Neutrophil (primary cell): ENCODE data around the gene TRPC5OS.

Experiments
- H3K27ac ChIP-seq: fragments of 200-600 bp; sonication (generic); 2 replicates; pipeline ENCODE4 v1.5.1; 2016; ENCODE audit warnings: mild to moderate bottlenecking, moderate library complexity
- H3K27me3 ChIP-seq: fragments of 200-600 bp; sonication (generic); 2 replicates; pipeline ENCODE4 v1.6.0; 2016; ENCODE audit warnings: mild to moderate bottlenecking
- H3K36me3 ChIP-seq: fragments of 200-600 bp; sonication (generic); 2 replicates; pipeline ENCODE4 v1.5.1; 2017
- H3K4me1 ChIP-seq, 2 experiments: fragments of 200-600 bp in 1 of 2; sonication (generic) in 1 of 2; 1 replicate in 1 of 2; 2 replicates in 1 of 2; pipeline versions ENCODE4 v1.5.1 to v1.6.1; 2013 to 2016; ENCODE audit warnings: low read depth in 1 of 2, low read length in 1 of 2, mild to moderate bottlenecking in 1 of 2, moderate library complexity in 1 of 2; ENCODE audit not compliant: control insufficient read depth in 1 of 2, insufficient read depth in 1 of 2
- H3K4me3 ChIP-seq, 2 experiments: fragments of 200-600 bp in 1 of 2; sonication (generic) in 1 of 2; 1 replicate in 1 of 2; 2 replicates in 1 of 2; pipeline ENCODE4 v1.5.1; 2013 to 2016; ENCODE audit warnings: low read depth in 1 of 2, low read length in 1 of 2, mild to moderate bottlenecking in 1 of 2, moderate library complexity in 1 of 2
- H3K9me3 ChIP-seq: fragments of 200-600 bp; sonication (generic); 2 replicates; pipeline ENCODE4 v1.5.1; 2016
- TF ChIP-seq, protein P1 (sequence below): fragments of 200-600 bp; sonication (generic); IDR thresholded peaks from 2 replicates; pipeline ENCODE4 v1.5.1; 2016; ENCODE audit warnings: antibody characterized with exemption

The TRPC5OS gene

DNA sequence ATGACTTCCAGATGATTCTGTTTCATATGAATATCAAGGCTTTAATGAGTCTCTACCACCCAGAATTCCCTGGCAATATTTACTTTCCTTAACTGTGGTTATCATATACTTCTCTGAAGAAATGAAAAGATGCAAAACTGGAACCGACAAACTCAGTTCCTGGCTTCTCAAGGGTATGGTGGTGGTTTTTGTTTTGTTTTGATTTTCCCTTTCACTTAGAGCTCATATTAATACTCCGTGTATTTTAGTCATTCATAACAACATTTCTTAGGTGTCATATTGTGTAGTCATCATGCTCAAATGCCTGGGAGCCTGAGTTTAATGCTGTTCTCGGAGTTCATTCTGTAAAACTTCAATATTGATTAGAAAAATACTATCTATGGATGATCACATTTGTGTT is 665 bp downstream of the TRPC5OS start:
- H3K4me1 ChIP-seq: no peaks in the 10 kb centered on the region
- no peaks in the 10 kb centered on the region for H3K9me3 ChIP-seq
- TF ChIP-seq, protein P1, sequence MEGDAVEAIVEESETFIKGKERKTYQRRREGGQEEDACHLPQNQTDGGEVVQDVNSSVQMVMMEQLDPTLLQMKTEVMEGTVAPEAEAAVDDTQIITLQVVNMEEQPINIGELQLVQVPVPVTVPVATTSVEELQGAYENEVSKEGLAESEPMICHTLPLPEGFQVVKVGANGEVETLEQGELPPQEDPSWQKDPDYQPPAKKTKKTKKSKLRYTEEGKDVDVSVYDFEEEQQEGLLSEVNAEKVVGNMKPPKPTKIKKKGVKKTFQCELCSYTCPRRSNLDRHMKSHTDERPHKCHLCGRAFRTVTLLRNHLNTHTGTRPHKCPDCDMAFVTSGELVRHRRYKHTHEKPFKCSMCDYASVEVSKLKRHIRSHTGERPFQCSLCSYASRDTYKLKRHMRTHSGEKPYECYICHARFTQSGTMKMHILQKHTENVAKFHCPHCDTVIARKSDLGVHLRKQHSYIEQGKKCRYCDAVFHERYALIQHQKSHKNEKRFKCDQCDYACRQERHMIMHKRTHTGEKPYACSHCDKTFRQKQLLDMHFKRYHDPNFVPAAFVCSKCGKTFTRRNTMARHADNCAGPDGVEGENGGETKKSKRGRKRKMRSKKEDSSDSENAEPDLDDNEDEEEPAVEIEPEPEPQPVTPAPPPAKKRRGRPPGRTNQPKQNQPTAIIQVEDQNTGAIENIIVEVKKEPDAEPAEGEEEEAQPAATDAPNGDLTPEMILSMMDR: no peak
- H3K27me3 ChIP-seq: no peaks in the 10 kb centered on the region
- H3K4me3 ChIP-seq: no peak overlapping the region
- no peaks in the 10 kb centered on the region for H3K36me3 ChIP-seq
- H3K27ac ChIP-seq: no peak overlapping the region

DNA sequence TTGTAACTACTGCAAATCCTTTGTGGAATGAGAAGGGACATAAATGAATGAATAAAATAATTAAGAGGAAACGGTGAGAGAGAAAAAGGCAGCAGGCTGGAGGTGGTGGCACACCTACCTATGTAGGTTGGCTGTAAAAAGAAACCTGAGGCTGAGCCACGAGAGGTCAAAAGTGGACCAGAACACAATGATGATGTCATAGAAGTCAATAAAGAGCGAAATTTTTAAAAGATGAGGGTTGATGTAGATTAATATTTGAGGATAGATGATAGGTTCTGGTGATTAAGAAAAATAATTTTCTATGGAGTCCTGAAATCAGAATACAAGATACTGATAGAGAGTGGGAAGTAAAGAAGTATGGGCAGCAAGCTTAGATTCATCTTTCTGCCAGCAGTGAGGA is 1.7 kb downstream of the TRPC5OS start:
- no peak overlapping the region for H3K4me3 ChIP-seq
- no peaks in the 10 kb centered on the region for H3K9me3 ChIP-seq
- no peaks in the 10 kb centered on the region for H3K4me1 ChIP-seq
- H3K36me3 ChIP-seq: no peaks in the 10 kb centered on the region
- TF ChIP-seq, protein P1: no peak
- H3K27me3 ChIP-seq: no peaks in the 10 kb centered on the region
- H3K27ac ChIP-seq: no peak overlapping the region

DNA sequence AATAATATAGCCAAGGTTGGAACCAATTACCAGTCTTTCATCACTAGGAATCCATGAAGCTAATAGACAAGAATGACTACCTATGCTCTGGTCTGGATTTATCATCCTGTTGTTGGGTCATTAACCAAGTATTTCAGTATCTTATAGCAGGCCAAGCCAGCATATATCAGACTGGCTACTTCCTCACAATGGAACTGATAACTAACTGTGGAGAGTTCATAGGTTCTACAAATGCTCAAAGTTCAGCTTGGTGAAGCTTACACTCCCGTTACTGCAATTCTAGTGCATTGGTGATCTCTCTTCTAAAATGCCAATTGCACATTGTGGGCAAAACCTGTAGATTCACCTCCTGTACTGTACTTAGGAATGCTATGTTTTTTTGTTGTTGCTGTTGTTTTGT is 4.8 kb downstream of the TRPC5OS start:
- H3K27ac ChIP-seq: no peak overlapping the region
- H3K36me3 ChIP-seq: no peaks in the 10 kb centered on the region
- no peaks in the 10 kb centered on the region for H3K4me1 ChIP-seq
- H3K27me3 ChIP-seq: no peaks in the 10 kb centered on the region
- no peak overlapping the region for H3K4me3 ChIP-seq
- TF ChIP-seq, protein P1: no peak
- H3K9me3 ChIP-seq: no peaks in the 10 kb centered on the region

DNA sequence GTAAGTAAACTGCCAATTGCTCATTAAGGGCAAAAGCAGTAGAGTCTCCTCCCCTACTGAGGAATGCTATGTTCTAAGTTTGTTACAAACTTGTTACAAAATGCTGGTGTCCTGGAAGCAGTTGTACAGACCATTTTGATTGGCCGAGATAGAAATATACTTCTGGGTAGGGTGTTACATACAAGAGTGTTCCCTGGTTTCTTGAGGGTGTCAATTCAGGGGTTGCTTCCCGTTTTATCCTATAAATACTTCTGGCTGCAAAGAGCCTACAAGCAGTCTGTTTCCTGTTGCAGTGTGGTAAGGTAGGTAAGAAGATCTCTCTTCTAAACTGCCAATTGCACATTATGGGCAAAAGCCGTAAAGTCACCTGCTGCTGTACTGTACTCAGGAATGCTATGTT is 5.7 kb downstream of the TRPC5OS start:
- H3K9me3 ChIP-seq: no peaks in the 10 kb centered on the region
- H3K27me3 ChIP-seq: no peaks in the 10 kb centered on the region
- no peaks in the 10 kb centered on the region for H3K4me1 ChIP-seq
- no peak overlapping the region for H3K27ac ChIP-seq
- H3K4me3 ChIP-seq: no peak overlapping the region
- H3K36me3 ChIP-seq: no peaks in the 10 kb centered on the region
- TF ChIP-seq, protein P1: no peak

DNA sequence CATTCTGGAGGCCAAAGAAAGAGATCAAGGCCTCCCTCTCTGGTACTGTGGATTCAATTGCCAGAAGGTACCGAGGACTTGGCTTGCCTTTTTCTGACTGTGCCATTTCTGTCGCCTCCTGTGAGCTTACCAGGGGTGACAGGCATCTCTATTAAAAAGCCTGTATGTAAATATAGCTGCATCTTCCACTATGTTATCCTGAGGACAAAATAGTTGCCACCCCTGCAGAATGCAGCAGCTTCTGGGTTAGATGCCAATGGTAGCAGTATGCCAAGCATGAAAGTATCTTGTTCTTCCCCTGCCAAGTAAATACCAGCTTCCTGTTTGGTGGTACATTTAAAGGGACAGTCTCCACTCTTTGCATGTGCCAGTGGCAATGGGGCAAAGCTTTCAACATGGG is 10.7 kb downstream of the TRPC5OS start:
- TF ChIP-seq, protein P1: no peak
- H3K9me3 ChIP-seq: no peaks in the 10 kb centered on the region
- H3K36me3 ChIP-seq: no peaks in the 10 kb centered on the region
- H3K4me3 ChIP-seq: no peak overlapping the region
- no peaks in the 10 kb centered on the region for H3K4me1 ChIP-seq
- no peaks in the 10 kb centered on the region for H3K27me3 ChIP-seq
- no peak overlapping the region for H3K27ac ChIP-seq

DNA sequence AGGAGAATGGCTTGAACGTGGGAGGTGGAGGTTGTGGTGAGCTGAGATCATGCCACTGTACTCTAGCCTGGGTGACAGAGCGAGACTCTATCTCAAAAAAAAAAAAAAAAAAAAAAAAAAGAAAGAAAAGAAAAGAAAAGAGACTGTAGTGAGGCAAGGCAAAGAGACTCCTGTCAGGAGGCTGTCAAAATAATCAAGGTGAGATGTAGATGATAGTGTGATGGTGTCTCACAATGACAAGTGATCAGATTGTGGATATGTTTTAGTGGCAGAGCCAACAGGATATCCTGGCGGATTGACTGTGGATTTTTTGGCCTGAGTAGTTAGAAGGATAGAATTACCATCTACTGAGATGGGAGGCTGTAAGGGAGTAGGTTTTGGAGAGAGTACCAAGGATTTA is 12.6 kb downstream of the TRPC5OS start:
- Histone ChIP-seq H3K9me3 (no peaks in the 10 kb centered on the region), H3K27ac (no peak overlapping the region), H3K4me1 (no peaks in the 10 kb centered on the region), H3K36me3 (no peaks in the 10 kb centered on the region), H3K4me3 (no peak overlapping the region), H3K27me3 (no peaks in the 10 kb centered on the region)
- TF ChIP-seq, protein P1: no peak
